K562 (cell line): ENCODE measurements around the gene HSPA5. TPM values are rescaled to one million over a fixed set of nuclear protein-coding genes. Genes with fewer than 3 reads are reported as not detected.
A peak's percentile ranks its signal among the peaks of the same experiment; 100 is the strongest.

Source experiments
- ATF3 ChIP-seq, 2 experiments: fragments of 450-650 bp in 1 of 2; sonication (generic) in 1 of 2; formaldehyde crosslinking in 1 of 2; IDR thresholded peaks in 1 of 2; conservative IDR thresholded peaks in 1 of 2; 2 replicates each; pipeline versions ENCODE4 v1.6.1 to v1.8.1; 2016 to 2023; ENCODE audit warnings: mild to moderate bottlenecking in 2 of 2, moderate library complexity in 2 of 2, inconsistent platforms in 1 of 2, missing genetic modification reagents in 1 of 2
- CUX1 ChIP-seq: fragments of 200-800 bp; sonication (Bioruptor generic); IDR thresholded peaks from 2 replicates; pipeline ENCODE4 v1.6.1; 2016; ENCODE audit warnings: missing genetic modification characterization, missing compliant biosample characterization
- HMGN3 ChIP-seq: IDR thresholded peaks from 2 replicates; pipeline ENCODE4 v1.6.1; 2011; ENCODE audit warnings: borderline replicate concordance, low read depth, mild to moderate bottlenecking, mixed read lengths, low read length; ENCODE audit not compliant: insufficient read length; ENCODE audit errors: extremely low read depth
- NELFE ChIP-seq: IDR thresholded peaks from 2 replicates; pipeline ENCODE4 v1.6.1; 2011; ENCODE audit warnings: mild to moderate bottlenecking; ENCODE audit not compliant: insufficient read depth, insufficient read length
- TAL1 ChIP-seq: fragments of 450-650 bp; IDR thresholded peaks from 2 replicates; pipeline ENCODE4 v1.6.1; 2016; ENCODE audit warnings: mild to moderate bottlenecking
- TEAD4 ChIP-seq, 2 experiments: sonication (generic) in 1 of 2; formaldehyde crosslinking in 1 of 2; IDR thresholded peaks; 2 replicates each; pipeline versions ENCODE4 v1.6.1 to v1.8.0; 2012 to 2022; ENCODE audit warnings: borderline replicate concordance in 1 of 2, inconsistent platforms in 1 of 2, low read length in 1 of 2, mild to moderate bottlenecking in 1 of 2, missing genetic modification reagents in 1 of 2
- USF1 ChIP-seq: sonication (generic); formaldehyde crosslinking; IDR thresholded peaks from 2 replicates; pipeline ENCODE4 v1.9.0; 2022; ENCODE audit warnings: mild to moderate bottlenecking, missing genetic modification reagents
- YBX1 ChIP-seq: fragments of 450-650 bp; IDR thresholded peaks from 2 replicates; pipeline ENCODE4 v1.7.1; 2016; ENCODE audit warnings: mild to moderate bottlenecking
- polyA plus RNA-seq, 8 experiments: library from polyadenylated mRNA; depleted of rRNA in 4 of 8; stranded (reverse) in 5 of 8; unstranded in 3 of 8; fragments of >200 nt; fragmentation: Nextera tagmentation in 2 of 8; fragmentation: Illumina TruSeq in 1 of 8; extraction: Ambion mirVana in 2 of 8; extraction: Trizol in 1 of 8; gene quantifications; 2 replicates each; pipeline versions ENCODE4 v1.2.1 to v1.2.3, GENCODE V29; 2011 to 2014; ENCODE audit warnings: inconsistent platforms in 1 of 8, missing spikeins in 1 of 8
- total RNA-seq, 7 experiments: library from RNA; depleted of rRNA in 6 of 7; stranded (reverse); fragments of >200 nt in 6 of 7; fragmentation: Illumina TruSeq in 2 of 7; extraction: Trizol in 2 of 7; gene quantifications; 2 replicates each; pipeline versions ENCODE4 v1.2.1 to v1.2.3, GENCODE V29; 2011 to 2021; ENCODE audit warnings: low replicate concordance in 1 of 7
- TF ChIP-seq, protein P1 (sequence below): fragments of 250-450 bp; sonication (Bioruptor Pico); IDR thresholded peaks from 2 replicates; pipeline ENCODE4 v1.5.0; 2021; ENCODE audit warnings: mild to moderate bottlenecking, moderate library complexity
- TF ChIP-seq, protein P2 (sequence below): fragments of 150-350 bp; IDR thresholded peaks from 2 replicates; pipeline ENCODE4 v1.6.1; 2014; ENCODE audit warnings: low read depth, mild to moderate bottlenecking, low read length, borderline replicate concordance

HSPA5 gene
- total and polyA plus RNA-seq, 9 of the 15 experiments (the other 6 are each of a cell fraction or from before 2014, with no cell fraction given): 48.0 to 265 (median 113) TPM

DNA sequence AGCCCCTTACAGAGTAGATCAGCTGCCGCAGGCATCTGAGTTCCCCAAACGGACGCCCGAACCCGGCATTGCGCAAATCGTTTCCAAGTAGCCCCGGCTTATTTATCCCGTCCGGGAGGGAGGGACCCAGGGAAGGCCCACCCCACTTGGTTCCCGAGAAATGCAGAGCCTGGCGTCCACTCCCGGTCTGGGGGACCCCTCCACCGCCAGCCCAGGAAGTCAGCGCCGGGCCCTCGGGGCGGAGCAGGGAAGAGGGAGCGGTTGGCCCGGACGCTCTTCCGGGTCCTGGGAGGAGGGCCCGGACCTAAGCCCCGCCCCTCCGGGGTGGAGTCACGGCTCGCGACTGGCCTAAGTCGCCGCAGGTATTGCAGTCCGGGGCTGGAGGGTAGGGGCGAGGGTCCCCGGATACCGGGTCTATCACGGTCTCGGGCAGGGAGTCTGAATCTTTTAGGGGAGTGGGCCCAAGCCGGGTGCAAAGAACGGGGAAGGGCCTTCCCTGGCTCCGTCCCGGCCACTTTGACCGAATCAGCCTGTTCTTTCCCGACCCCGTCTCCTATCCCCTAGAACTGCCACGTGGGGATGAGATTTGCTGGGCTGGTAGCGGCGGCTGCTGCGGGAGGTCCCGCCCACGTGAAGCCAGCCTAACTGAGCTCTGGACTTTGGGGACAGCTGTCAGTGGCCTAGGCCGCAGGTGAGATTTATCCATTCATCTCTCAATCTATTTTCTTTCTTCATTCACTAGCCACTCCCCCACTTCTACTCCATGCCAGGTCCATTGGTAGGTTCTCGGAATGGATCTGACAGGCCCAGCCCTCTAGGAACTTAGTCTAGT, 40.7 kb downstream of the HSPA5 start, which contains the start of gene RABEPK (continued):
- TF ChIP-seq, protein P1, sequence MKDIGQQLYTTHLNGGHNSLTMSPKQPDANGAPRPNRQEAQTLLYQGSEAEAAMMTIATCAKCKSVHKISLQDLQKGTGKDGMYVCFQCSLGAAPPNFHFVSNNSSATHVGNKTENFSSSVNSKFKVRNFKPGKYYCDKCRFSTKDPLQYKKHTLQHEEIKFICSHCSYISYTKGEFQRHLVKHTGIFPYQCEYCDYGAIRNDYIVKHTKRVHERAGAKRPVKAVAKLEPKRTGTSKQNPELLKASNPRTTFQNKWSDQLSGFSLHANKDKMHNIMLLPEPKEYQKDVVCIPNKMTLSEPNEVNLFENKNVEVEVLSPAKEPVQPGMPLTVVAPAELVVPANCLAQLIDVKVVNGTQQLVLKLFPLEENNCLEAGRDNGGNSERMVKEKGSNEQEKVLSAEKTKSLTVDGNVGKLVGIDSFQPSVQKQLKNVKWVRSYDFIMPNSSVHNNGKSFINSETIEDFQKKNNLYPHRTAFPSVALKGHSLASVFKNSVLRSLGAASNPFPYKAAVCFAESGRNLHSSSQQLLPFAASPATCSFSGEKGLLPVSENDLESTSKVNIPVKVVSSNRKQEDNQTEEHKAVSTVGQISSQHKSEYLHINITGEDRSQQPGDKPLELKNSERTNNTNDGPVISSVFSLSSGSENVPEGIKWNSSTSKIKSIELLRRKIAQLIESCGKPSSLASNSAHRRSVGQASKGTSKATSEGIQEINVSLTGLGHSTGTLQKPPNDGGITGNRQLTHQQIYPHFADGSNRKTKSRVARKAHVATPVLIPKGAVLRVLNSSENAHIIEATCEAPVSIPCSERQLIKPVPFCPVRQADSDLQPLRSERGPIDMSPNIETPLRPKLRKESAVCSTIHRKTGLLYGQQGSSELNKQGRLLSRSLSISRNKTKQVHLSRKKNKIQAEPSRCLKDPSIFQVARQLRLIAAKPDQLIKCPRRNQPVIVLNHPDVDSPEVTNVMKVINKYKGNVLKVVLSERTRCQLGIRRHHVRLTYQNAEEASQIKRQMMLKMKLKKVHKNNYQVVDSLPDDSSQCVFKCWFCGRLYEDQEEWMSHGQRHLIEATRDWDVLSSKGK (CRISPR knock-in tag): no peak
- TF ChIP-seq, protein P2, sequence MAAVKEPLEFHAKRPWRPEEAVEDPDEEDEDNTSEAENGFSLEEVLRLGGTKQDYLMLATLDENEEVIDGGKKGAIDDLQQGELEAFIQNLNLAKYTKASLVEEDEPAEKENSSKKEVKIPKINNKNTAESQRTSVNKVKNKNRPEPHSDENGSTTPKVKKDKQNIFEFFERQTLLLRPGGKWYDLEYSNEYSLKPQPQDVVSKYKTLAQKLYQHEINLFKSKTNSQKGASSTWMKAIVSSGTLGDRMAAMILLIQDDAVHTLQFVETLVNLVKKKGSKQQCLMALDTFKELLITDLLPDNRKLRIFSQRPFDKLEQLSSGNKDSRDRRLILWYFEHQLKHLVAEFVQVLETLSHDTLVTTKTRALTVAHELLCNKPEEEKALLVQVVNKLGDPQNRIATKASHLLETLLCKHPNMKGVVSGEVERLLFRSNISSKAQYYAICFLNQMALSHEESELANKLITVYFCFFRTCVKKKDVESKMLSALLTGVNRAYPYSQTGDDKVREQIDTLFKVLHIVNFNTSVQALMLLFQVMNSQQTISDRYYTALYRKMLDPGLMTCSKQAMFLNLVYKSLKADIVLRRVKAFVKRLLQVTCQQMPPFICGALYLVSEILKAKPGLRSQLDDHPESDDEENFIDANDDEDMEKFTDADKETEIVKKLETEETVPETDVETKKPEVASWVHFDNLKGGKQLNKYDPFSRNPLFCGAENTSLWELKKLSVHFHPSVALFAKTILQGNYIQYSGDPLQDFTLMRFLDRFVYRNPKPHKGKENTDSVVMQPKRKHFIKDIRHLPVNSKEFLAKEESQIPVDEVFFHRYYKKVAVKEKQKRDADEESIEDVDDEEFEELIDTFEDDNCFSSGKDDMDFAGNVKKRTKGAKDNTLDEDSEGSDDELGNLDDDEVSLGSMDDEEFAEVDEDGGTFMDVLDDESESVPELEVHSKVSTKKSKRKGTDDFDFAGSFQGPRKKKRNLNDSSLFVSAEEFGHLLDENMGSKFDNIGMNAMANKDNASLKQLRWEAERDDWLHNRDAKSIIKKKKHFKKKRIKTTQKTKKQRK: no peak
- peak; percentile 82 for TF ChIP-seq USF1 (CRISPR knock-in tag)
- no peak for TF ChIP-seq ATF3 (IDR thresholded peaks at IDR 0.05)
- TF ChIP-seq ATF3 (CRISPR knock-in tag; conservative IDR thresholded peaks at IDR 0.05): no peak
- peak; percentile 7 for TF ChIP-seq NELFE
- no peak for TF ChIP-seq CUX1 (CRISPR knock-in tag)
- peak; percentile 74 for TF ChIP-seq HMGN3
- no peak for TF ChIP-seq TEAD4 (IDR thresholded peaks at IDR 0.05; ENCODE audit: low read length)
- TF ChIP-seq TEAD4 (CRISPR knock-in tag; IDR thresholded peaks at IDR 0.05; ENCODE audit: borderline replicate concordance): no peak
- no peak for TF ChIP-seq TAL1
- TF ChIP-seq YBX1: no peak
